ENCODE results near the gene DCUN1D2.
"Not testable (repeated sequence)": the region's sequence is repeated elsewhere in the genome, so short reads cannot be mapped to it uniquely, and the experiment has no call there.

Gene DCUN1D2

GRCh38 chr13:113526466-113527220 is 36.1 kb upstream of the DCUN1D2 start:
- H3K4me1 Mint-ChIP-seq, result no peaks in the 10 kb centered on the region
- H3K27ac Mint-ChIP-seq, result no peak overlapping the region
- TF ChIP-seq, protein P1, sequence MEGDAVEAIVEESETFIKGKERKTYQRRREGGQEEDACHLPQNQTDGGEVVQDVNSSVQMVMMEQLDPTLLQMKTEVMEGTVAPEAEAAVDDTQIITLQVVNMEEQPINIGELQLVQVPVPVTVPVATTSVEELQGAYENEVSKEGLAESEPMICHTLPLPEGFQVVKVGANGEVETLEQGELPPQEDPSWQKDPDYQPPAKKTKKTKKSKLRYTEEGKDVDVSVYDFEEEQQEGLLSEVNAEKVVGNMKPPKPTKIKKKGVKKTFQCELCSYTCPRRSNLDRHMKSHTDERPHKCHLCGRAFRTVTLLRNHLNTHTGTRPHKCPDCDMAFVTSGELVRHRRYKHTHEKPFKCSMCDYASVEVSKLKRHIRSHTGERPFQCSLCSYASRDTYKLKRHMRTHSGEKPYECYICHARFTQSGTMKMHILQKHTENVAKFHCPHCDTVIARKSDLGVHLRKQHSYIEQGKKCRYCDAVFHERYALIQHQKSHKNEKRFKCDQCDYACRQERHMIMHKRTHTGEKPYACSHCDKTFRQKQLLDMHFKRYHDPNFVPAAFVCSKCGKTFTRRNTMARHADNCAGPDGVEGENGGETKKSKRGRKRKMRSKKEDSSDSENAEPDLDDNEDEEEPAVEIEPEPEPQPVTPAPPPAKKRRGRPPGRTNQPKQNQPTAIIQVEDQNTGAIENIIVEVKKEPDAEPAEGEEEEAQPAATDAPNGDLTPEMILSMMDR (IDR thresholded peaks at IDR 0.05; ENCODE audit: unreplicated experiment in 3 of 3), result no peak
- peaks cover 77% of the 10 kb centered on the region for H3K36me3 Mint-ChIP-seq (ENCODE audit: low read depth)
- H3K4me3 Mint-ChIP-seq, result no peak overlapping the region
- H3K27me3 Mint-ChIP-seq (ENCODE audit: low read depth), result no peaks in the 10 kb centered on the region
- peaks cover 3% of the 10 kb centered on the region for H3K9me3 Mint-ChIP-seq

DNA sequence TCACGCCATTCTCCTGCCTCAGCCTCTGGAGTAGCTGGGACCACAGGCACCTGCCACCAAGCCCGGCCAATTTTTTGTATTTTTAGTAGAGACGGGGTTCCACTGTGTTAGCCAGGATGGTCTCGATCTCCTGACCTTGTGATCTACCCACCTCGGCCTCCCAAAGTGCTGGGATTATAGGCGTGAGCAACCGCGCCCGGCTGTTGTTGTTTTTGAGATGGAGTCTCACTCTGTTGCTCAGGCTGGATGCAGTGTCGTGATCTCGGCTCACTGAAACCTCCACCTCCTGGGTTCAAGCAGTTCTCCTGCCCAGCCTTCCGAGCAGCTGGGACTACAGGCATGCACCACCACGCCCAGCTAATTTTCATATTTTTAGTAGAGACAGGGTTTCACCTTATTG is 31.9 kb upstream of the DCUN1D2 start:
- H3K4me1 Mint-ChIP-seq; H3K27me3 Mint-ChIP-seq (ENCODE audit: low read depth); H3K27ac Mint-ChIP-seq; H3K9me3 Mint-ChIP-seq; H3K4me3 Mint-ChIP-seq: not testable (repeated sequence)
- peaks cover 75% of the 10 kb centered on the region for H3K36me3 Mint-ChIP-seq (ENCODE audit: low read depth)

DNA sequence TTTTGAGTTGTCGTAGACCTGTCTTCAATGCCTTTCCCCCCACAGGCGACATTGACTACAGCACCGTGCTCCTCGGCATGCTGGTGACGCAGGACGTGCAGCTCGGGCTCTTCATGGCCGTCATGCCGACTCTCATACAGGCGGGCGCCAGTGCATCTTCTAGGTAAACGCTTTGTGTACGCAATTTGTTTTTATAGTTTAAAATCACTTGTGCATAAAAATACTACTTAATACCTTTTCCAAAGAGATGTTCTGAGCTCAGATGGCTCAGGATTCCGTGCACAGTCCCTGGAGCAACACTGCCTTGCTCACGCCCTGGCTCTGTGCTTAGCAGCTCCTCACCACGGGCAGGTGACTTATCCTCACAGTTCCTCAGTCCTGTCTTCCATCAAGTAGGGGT is 30.1 kb upstream of the DCUN1D2 start:
- no peaks in the 10 kb centered on the region for H3K27me3 Mint-ChIP-seq (ENCODE audit: low read depth)
- no peak overlapping the region for H3K4me3 Mint-ChIP-seq
- H3K27ac Mint-ChIP-seq, result no peak overlapping the region
- peaks cover 3% of the 10 kb centered on the region for H3K9me3 Mint-ChIP-seq
- TF ChIP-seq, protein P1 (IDR thresholded peaks at IDR 0.05; ENCODE audit: unreplicated experiment in 3 of 3), result no peak
- H3K4me1 Mint-ChIP-seq, result no peaks in the 10 kb centered on the region
- peaks cover 71% of the 10 kb centered on the region for H3K36me3 Mint-ChIP-seq (ENCODE audit: low read depth)

DNA sequence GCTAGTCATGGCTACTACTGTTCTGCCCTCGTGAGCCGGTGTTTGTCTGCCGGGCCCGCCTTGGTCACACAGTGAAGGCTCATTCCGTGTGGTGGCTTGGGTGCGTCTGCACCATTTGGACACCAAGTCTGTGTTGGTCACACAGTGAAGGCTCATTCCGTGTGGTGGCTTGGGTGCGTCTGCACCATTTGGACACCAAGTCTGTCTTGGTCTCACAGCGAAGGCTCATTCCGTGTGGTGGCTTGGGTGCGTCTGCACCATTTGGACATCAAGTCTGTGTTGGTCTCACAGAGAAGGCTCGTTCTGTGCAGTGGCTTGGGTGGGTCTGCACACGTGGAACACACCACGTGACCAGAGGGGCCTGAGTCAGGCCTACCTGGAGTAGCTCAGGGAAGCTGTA is 29.0 kb upstream of the DCUN1D2 start:
- peaks cover 66% of the 10 kb centered on the region for H3K36me3 Mint-ChIP-seq (ENCODE audit: low read depth)
- H3K9me3 Mint-ChIP-seq, result peaks cover 3% of the 10 kb centered on the region
- no peak overlapping the region for H3K27ac Mint-ChIP-seq
- H3K4me1 Mint-ChIP-seq, result no peaks in the 10 kb centered on the region
- TF ChIP-seq, protein P1 (IDR thresholded peaks at IDR 0.05; ENCODE audit: unreplicated experiment in 3 of 3), result no peak
- no peaks in the 10 kb centered on the region for H3K27me3 Mint-ChIP-seq (ENCODE audit: low read depth)
- no peak overlapping the region for H3K4me3 Mint-ChIP-seq

- TF ChIP-seq, protein P1 (IDR thresholded peaks at IDR 0.05; ENCODE audit: unreplicated experiment in 3 of 3), result no peak
- H3K36me3 Mint-ChIP-seq (ENCODE audit: low read depth), result peaks cover 62% of the 10 kb centered on the region
- no peaks in the 10 kb centered on the region for H3K27me3 Mint-ChIP-seq (ENCODE audit: low read depth)
- H3K27ac Mint-ChIP-seq, result no peak overlapping the region
- H3K4me3 Mint-ChIP-seq, result no peak overlapping the region
- no peaks in the 10 kb centered on the region for H3K4me1 Mint-ChIP-seq
- H3K9me3 Mint-ChIP-seq, result peaks cover 3% of the 10 kb centered on the region
Observed at GRCh38 chr13:113518076-113518803, 27.7 kb upstream of the DCUN1D2 start.

DNA sequence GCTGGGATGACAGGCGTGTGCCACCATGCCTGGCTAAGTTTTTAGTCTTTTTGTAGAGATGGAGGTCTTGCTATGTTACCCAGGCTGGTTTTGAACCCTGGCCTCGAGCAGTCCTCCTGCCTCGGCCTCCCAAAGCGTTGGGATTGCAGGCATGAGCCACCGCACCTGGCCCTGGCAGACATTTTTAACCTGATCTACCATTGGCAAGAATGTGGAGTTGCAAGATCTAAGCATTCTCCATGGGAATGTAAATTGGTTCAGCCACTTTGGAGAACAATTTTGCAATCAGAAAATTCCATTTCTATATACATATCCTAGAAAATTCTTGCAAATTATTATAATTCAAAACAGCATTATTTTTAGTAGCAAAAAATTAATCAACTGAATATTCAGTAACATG is 24.3 kb upstream of the DCUN1D2 start:
- Mint-ChIP-seq H3K36me3 (ENCODE audit: low read depth) (peaks cover 52% of the 10 kb centered on the region), H3K4me3 (no peak overlapping the region), H3K9me3 (no peaks in the 10 kb centered on the region), H3K27ac (no peak overlapping the region), H3K27me3 (ENCODE audit: low read depth) (no peaks in the 10 kb centered on the region), H3K4me1 (peaks cover 8% of the 10 kb centered on the region)
- TF ChIP-seq, protein P1 (IDR thresholded peaks at IDR 0.05; ENCODE audit: unreplicated experiment in 3 of 3), result no peak
